Effector memory CD4-positive, alpha-beta T cell (primary cell): ENCODE data around the gene TMEM218.

Experiments used
- DNase-seq, 3 donors: peaks; one replicate each; pipeline ENCODE4 v3.0.0-alpha.2; 2020
- H3K27ac ChIP-seq: 2 replicates; pipeline ENCODE4 v1.7.0; 2013; ENCODE audit warnings: mild to moderate bottlenecking, low read length, moderate library complexity; ENCODE audit not compliant: insufficient read depth, poor library complexity, severe bottlenecking
- H3K27me3 ChIP-seq: replicated peaks from 2 replicates; pipeline ENCODE4 v1.7.0; 2013; ENCODE audit warnings: mild to moderate bottlenecking, low read length; ENCODE audit not compliant: insufficient read depth, control insufficient read depth, poor library complexity, severe bottlenecking
- H3K36me3 ChIP-seq: 2 replicates; pipeline ENCODE4 v1.7.0; 2013; ENCODE audit warnings: mild to moderate bottlenecking, low read length, moderate library complexity; ENCODE audit not compliant: control insufficient read depth, insufficient read depth
- H3K4me1 ChIP-seq: 2 replicates; pipeline ENCODE4 v1.7.0; 2013; ENCODE audit warnings: low read length, mild to moderate bottlenecking; ENCODE audit not compliant: control insufficient read depth, insufficient read depth, poor library complexity, severe bottlenecking
- H3K4me3 ChIP-seq: 2 replicates; pipeline ENCODE4 v1.7.0; 2013; ENCODE audit warnings: low read length, low read depth, mild to moderate bottlenecking; ENCODE audit not compliant: insufficient read depth, poor library complexity, severe bottlenecking
- H3K9me3 ChIP-seq: 2 replicates; pipeline ENCODE4 v1.7.0; 2013; ENCODE audit warnings: mild to moderate bottlenecking, low read length, moderate library complexity; ENCODE audit not compliant: control insufficient read depth

Gene TMEM218

GRCh38 chr11:125148011-125148410 lies 36.6 kb upstream of the TMEM218 start:
- Histone ChIP-seq H3K27me3 (no peaks in the 10 kb centered on the region), H3K36me3 (no peaks in the 10 kb centered on the region), H3K27ac (no peak overlapping the region), H3K4me1 (no peaks in the 10 kb centered on the region), H3K4me3 (no peak overlapping the region), H3K9me3 (no peaks in the 10 kb centered on the region)
- no peak for DNase-seq

DNA sequence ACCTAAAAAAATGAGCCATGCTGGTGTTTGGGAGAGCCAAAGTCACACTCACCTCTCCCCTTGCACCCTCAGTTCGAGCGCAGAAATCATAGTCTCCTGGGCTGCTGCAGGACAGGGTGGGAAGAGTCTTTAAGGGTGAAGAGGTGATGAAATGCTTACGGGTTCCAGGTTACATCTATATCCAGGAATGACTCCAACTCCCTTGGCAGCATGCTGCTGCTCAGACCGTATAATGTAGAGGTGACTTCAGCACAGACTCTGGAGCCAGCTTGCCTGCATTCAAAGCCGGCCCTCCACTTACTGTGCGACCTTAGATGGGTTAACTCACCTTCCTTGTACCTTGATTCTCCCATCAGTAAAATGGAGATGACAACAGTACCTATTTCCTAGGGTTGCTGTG lies 35.9 kb upstream of the TMEM218 start:
- Histone ChIP-seq H3K4me1 (no peaks in the 10 kb centered on the region), H3K9me3 (no peaks in the 10 kb centered on the region), H3K4me3 (no peak overlapping the region), H3K27me3 (no peaks in the 10 kb centered on the region), H3K36me3 (no peaks in the 10 kb centered on the region), H3K27ac (no peak overlapping the region)
- DNase-seq = no peak

DNA sequence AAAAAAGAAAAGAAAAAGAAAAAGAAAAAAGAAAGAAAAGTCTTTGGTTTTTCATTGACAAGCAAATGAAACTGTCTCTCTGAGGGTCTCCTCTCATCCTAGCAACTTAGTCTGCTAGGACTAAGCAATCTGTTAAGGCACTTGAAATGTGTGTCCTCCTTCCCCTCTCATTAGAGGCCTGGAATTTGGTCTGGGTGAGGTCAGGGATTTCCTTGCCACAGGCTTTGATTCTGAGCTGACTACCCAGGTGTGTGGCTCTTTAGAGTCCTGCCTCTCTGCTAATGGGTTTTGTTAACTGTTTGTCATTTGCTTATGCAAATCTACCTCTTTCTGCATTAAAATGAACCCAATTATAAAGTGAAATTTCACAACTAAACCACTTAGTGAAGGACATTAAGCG lies 34.8 kb upstream of the TMEM218 start:
- Histone ChIP-seq H3K9me3 (no peaks in the 10 kb centered on the region), H3K36me3 (no peaks in the 10 kb centered on the region), H3K4me1 (no peaks in the 10 kb centered on the region), H3K27ac (no peak overlapping the region), H3K4me3 (no peak overlapping the region), H3K27me3 (peaks cover 9% of the 10 kb centered on the region)
- DNase-seq = no peak

DNA sequence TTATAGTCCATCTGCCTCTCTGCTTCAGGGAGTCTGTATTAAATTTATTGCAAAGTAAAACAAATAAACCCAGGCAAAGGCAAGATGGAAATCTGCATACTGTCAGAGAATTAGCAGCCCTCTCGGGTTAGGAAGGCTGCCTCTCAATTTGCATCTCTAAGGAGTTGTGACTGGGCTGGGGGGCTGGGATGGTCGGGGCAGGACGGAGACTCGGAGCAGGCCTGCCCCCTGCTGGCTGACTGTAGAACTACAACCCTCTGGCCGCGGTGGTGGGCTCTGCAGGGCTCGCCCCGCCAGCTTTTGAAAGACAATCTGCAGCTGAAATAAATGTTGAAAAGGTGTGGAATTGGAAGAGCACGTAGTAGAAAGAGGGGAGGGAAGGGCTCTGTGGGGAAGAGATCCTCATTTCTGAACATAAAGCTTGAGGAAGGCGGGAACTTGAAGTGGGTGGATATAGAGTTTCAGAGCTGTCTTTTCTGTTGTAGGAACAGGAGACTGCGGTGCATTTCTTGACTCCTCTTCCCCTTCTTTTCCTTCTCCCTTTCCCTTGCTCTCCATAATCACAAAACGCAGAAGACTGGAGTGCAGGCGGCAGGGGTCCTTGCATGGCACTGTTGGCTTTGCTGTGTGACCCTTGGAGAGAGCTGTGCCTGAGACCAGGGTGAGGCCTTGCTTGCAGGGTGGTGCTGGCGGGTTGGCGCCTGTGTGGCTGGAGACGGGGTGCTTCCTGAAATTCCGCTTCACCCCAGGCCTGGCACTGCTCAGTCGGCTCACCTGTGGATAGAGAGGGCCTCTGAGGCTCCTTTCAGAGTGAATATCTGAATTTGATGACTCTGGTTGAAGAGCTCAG lies 30.5 kb upstream of the TMEM218 start:
- Histone ChIP-seq H3K9me3 (no peaks in the 10 kb centered on the region), H3K27ac (no peak overlapping the region), H3K27me3 (peaks cover 20% of the 10 kb centered on the region), H3K4me3 (no peak overlapping the region), H3K4me1 (no peaks in the 10 kb centered on the region), H3K36me3 (no peaks in the 10 kb centered on the region)
- peak; percentile 19 to 37 (median 22) for DNase-seq

- H3K27ac ChIP-seq = no peak overlapping the region
- H3K9me3 ChIP-seq = no peaks in the 10 kb centered on the region
- no peaks in the 10 kb centered on the region for H3K36me3 ChIP-seq
- no peaks in the 10 kb centered on the region for H3K4me1 ChIP-seq
- no peak for DNase-seq
- no peak overlapping the region for H3K4me3 ChIP-seq
- H3K27me3 ChIP-seq = peaks cover 20% of the 10 kb centered on the region
Measured at GRCh38 chr11:125141178-125141577, 29.8 kb upstream of the TMEM218 start.

GRCh38 chr11:125140233-125140632 lies 28.8 kb upstream of the TMEM218 start:
- Histone ChIP-seq H3K4me1 (no peaks in the 10 kb centered on the region), H3K27me3 (peaks cover 20% of the 10 kb centered on the region), H3K4me3 (no peak overlapping the region), H3K27ac (no peak overlapping the region), H3K9me3 (no peaks in the 10 kb centered on the region), H3K36me3 (no peaks in the 10 kb centered on the region)
- no peak for DNase-seq

DNA sequence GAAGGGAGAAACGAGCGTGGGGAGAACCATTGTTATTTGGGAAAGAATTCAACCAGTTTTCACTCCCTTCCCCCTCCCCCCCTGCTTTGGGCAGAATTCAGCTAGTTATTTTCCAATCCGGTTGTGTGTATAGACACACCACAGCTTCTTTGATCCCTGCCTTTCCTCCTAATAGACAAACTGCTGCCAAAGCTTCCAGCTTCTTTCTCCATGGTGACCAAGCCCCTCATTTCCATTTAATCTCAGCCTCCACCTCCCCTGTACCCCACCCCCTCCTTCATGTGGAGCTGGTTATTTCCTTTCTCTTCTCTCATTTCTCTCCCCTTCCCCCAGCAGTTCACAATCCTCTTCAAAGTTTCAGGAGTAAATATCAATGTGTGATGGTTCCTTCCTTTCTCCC lies 28.4 kb upstream of the TMEM218 start:
- DNase-seq = no peak
- Histone ChIP-seq H3K9me3 (no peaks in the 10 kb centered on the region), H3K4me3 (no peak overlapping the region), H3K36me3 (no peaks in the 10 kb centered on the region), H3K27me3 (peaks cover 20% of the 10 kb centered on the region), H3K4me1 (no peaks in the 10 kb centered on the region), H3K27ac (no peak overlapping the region)

DNA sequence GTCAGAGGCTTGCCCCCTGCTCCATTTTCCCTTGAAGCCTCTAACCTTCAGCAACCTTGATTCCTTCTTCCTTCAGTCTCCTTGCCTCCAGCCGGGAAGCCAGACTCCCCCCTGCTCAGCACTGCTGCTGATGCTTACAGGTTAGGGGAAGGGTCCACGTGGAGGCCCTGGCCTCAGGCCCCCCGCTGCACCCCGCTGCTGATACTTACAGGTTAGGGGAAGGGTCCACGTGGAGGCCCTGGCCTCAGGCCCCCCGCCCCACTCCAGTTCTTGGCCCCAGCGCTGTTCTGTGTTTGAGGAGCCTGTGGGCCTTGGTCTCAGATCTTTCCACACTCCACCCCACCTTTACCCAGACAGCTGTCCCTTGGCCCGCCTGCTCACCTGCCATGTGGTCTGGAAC lies 27.5 kb upstream of the TMEM218 start:
- H3K9me3 ChIP-seq = no peaks in the 10 kb centered on the region
- no peak overlapping the region for H3K27ac ChIP-seq
- no peaks in the 10 kb centered on the region for H3K36me3 ChIP-seq
- H3K4me1 ChIP-seq = no peaks in the 10 kb centered on the region
- peaks cover 20% of the 10 kb centered on the region for H3K27me3 ChIP-seq
- DNase-seq = no peak
- no peak overlapping the region for H3K4me3 ChIP-seq

DNA sequence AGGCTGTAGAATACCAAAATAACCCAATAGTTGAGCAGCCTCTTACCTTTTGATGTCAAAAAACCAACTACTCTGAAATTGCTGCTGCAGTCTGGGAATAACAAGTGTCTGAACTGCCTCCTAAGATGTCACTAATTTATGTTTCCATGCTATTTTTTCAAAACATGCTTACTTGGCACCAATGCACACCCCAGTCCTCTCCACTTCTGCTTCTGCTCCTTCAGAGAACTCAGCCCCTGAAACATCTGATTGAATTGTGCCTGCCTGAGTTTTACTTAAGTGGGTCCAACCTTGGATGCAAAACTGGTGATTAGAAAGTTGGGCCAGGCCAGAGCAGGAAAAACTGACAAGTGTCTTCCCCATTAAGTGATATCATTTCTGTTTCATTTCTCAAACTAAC lies 24.6 kb upstream of the TMEM218 start:
- no peaks in the 10 kb centered on the region for H3K36me3 ChIP-seq
- H3K27ac ChIP-seq = no peak overlapping the region
- H3K27me3 ChIP-seq = peaks cover 13% of the 10 kb centered on the region
- no peak for DNase-seq
- no peaks in the 10 kb centered on the region for H3K4me1 ChIP-seq
- no peaks in the 10 kb centered on the region for H3K9me3 ChIP-seq
- no peak overlapping the region for H3K4me3 ChIP-seq

DNA sequence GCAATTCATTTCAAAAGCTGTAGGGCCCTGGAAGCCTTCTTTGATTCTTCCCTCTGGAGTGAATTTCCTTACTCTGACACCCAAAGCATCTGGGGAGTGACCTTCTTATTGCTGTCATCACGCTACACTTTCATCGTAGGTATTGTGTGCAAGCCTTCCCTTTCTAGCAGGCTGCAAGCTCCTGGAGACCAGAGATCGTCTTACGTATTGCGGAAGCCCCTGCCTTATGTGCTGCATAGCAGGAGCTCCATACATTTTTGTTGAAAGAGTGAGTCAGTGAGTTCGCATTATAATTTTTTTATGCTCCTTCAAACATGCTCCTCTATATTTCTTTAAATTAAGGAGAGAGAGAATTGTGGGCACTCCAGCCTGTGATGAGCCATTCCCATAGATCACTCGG lies 21.2 kb upstream of the TMEM218 start:
- Histone ChIP-seq H3K27ac (no peak overlapping the region), H3K27me3 (peaks cover 6% of the 10 kb centered on the region), H3K36me3 (no peaks in the 10 kb centered on the region), H3K9me3 (no peaks in the 10 kb centered on the region), H3K4me3 (no peak overlapping the region), H3K4me1 (no peaks in the 10 kb centered on the region)
- DNase-seq = no peak
